Nephron progenitor cell (in vitro differentiated cells): Measurements from ENCODE around the gene PCDHGB1.
"Not testable (repeated sequence)": the region's sequence is repeated elsewhere in the genome, so short reads cannot be mapped to it uniquely, and the experiment has no call there.

ENCODE experiments used
- DNase-seq: peaks from one replicate; pipeline ENCODE4 v3.0.0; 2021
- H3K27ac Mint-ChIP-seq: 2 replicates; pipeline ENCODE4 v1.8.0; 2021; ENCODE audit warnings: mild to moderate bottlenecking, moderate library complexity, mixed read lengths
- H3K27me3 Mint-ChIP-seq: 2 replicates; pipeline ENCODE4 v1.8.0; 2021; ENCODE audit warnings: mild to moderate bottlenecking, low read depth, mixed read lengths; ENCODE audit not compliant: poor library complexity
- H3K36me3 Mint-ChIP-seq: 2 replicates; pipeline ENCODE4 v1.8.0; 2021; ENCODE audit warnings: low read depth, mixed read lengths
- H3K4me1 Mint-ChIP-seq: 2 replicates; pipeline ENCODE4 v1.8.0; 2021; ENCODE audit warnings: mixed read lengths
- H3K4me3 Mint-ChIP-seq: 2 replicates; pipeline ENCODE4 v1.8.0; 2021; ENCODE audit warnings: mild to moderate bottlenecking, moderate library complexity, mixed read lengths
- H3K9me3 Mint-ChIP-seq: 2 replicates; pipeline ENCODE4 v1.8.0; 2021; ENCODE audit warnings: mild to moderate bottlenecking, moderate library complexity, mixed read lengths
- CTCF ChIP-seq: fragments of 200-600 bp; sonication (generic); IDR thresholded peaks from 2 replicates; pipeline ENCODE4 v1.5.0; 2021; ENCODE audit warnings: antibody characterized with exemption

Gene PCDHGB1

GRCh38 chr5:141343953-141344463 is 5.9 kb upstream of the PCDHGB1 start:
- Mint-ChIP-seq H3K4me3 (no peak overlapping the region), H3K36me3 (peaks cover 18% of the 10 kb centered on the region), H3K9me3 (peaks cover 87% of the 10 kb centered on the region), H3K27me3 (no peaks in the 10 kb centered on the region), H3K27ac (no peak overlapping the region), H3K4me1 (no peaks in the 10 kb centered on the region)
- TF ChIP-seq CTCF: no peak
- no peak for DNase-seq

GRCh38 chr5:141345327-141345726 is 4.6 kb upstream of the PCDHGB1 start:
- H3K9me3 Mint-ChIP-seq: peaks cover 87% of the 10 kb centered on the region
- peaks cover 21% of the 10 kb centered on the region for H3K36me3 Mint-ChIP-seq
- H3K27ac Mint-ChIP-seq: no peak overlapping the region
- no peak for TF ChIP-seq CTCF
- H3K27me3 Mint-ChIP-seq: peaks cover 4% of the 10 kb centered on the region
- no peak for DNase-seq
- H3K4me3 Mint-ChIP-seq: no peak overlapping the region
- H3K4me1 Mint-ChIP-seq: no peaks in the 10 kb centered on the region

GRCh38 chr5:141346017-141346416 is 3.9 kb upstream of the PCDHGB1 start:
- H3K4me1 Mint-ChIP-seq: not testable (repeated sequence)

GRCh38 chr5:141351591-141351990 is 1.7 kb downstream of the PCDHGB1 start:
- Mint-ChIP-seq H3K9me3 (peaks cover 91% of the 10 kb centered on the region), H3K27me3 (peaks cover 4% of the 10 kb centered on the region), H3K4me3 (no peak overlapping the region), H3K4me1 (no peaks in the 10 kb centered on the region), H3K36me3 (peaks cover 41% of the 10 kb centered on the region), H3K27ac (no peak overlapping the region)
- no peak for DNase-seq
- TF ChIP-seq CTCF: no peak

More at GRCh38 chr5:141346017-141346416, 3.9 kb upstream of the PCDHGB1 start:
- not testable (repeated sequence) for DNase-seq, H3K4me3 Mint-ChIP-seq, H3K27me3 Mint-ChIP-seq, H3K27ac Mint-ChIP-seq
- H3K9me3 Mint-ChIP-seq: peaks cover 90% of the 10 kb centered on the region
- peaks cover 22% of the 10 kb centered on the region for H3K36me3 Mint-ChIP-seq

GRCh38 chr5:141354900-141355469 is 5.1 kb downstream of the PCDHGB1 start, which contains the start of gene PCDHGA4:
Gene PCDHGA4, plus strand, starts transcription at chr5:141355021. Its CDS starts 87 bp downstream, at chr5:141355108.
- H3K4me3 Mint-ChIP-seq: no peak within 1 kb of the TSS
- peaks cover 45% of the 10 kb centered on the region for H3K36me3 Mint-ChIP-seq
- H3K27me3 Mint-ChIP-seq: peaks cover 2% of the 10 kb centered on the region

GRCh38 chr5:141355641-141356040 is 5.7 kb downstream of the PCDHGB1 start:
- H3K36me3 Mint-ChIP-seq: peaks cover 46% of the 10 kb centered on the region
- peaks cover 91% of the 10 kb centered on the region for H3K9me3 Mint-ChIP-seq
- TF ChIP-seq CTCF: no peak
- no peak overlapping the region for H3K4me3 Mint-ChIP-seq
- H3K4me1 Mint-ChIP-seq: no peaks in the 10 kb centered on the region
- H3K27ac Mint-ChIP-seq: no peak overlapping the region
- no peak for DNase-seq
- no peaks in the 10 kb centered on the region for H3K27me3 Mint-ChIP-seq

More at GRCh38 chr5:141354900-141355469, 5.1 kb downstream of the PCDHGB1 start, which contains the start of gene PCDHGA4:
- TF ChIP-seq CTCF: no peak
- Mint-ChIP-seq H3K4me1 (no peaks in the 10 kb centered on the region), H3K9me3 (peaks cover 91% of the 10 kb centered on the region), H3K27ac (no peak within 1 kb of the TSS)
- DNase-seq: no peak
